HG02852 (cell line): ENCODE results near the gene GRAP.

Experiments
- ATAC-seq: cut with Tn5 transposase; IDR thresholded peaks from one replicate; pipeline ENCODE4 v1.9.1; 2021; ENCODE audit warnings: mild to moderate bottlenecking, moderate library complexity; ENCODE audit not compliant: unreplicated experiment

Gene GRAP

GRCh38 chr17:18986541-18987229 is 60.1 kb downstream of the GRAP start:
- no peak for ATAC-seq

- no peak for ATAC-seq
Measured at GRCh38 chr17:18985475-18985874, 61.3 kb downstream of the GRAP start.

- no peak for ATAC-seq
Measured at GRCh38 chr17:18984273-18985114, 62.3 kb downstream of the GRAP start.

- ATAC-seq = no peak
Measured at GRCh38 chr17:18981642-18982424, 64.9 kb downstream of the GRAP start.

- no peak for ATAC-seq
Measured at GRCh38 chr17:18981335-18981641, 65.5 kb downstream of the GRAP start.

- no peak for ATAC-seq
Measured at GRCh38 chr17:18980682-18981334, 65.9 kb downstream of the GRAP start.

- no peak for ATAC-seq
Measured at GRCh38 chr17:18978655-18979054, 68.1 kb downstream of the GRAP start.

GRCh38 chr17:18978050-18978449 is 68.7 kb downstream of the GRAP start:
- no peak for ATAC-seq

GRCh38 chr17:18977646-18978045 is 69.1 kb downstream of the GRAP start:
- ATAC-seq = no peak

GRCh38 chr17:18977021-18977420 is 69.7 kb downstream of the GRAP start:
- no peak for ATAC-seq

GRCh38 chr17:18976201-18976600 is 70.6 kb downstream of the GRAP start:
- no peak for ATAC-seq

- ATAC-seq = no peak
Measured at GRCh38 chr17:18975597-18975996, 71.2 kb downstream of the GRAP start.

- ATAC-seq = no peak
Measured at GRCh38 chr17:18974407-18975149, 72.2 kb downstream of the GRAP start.

GRCh38 chr17:18971801-18972200 is 75.0 kb downstream of the GRAP start:
- no peak for ATAC-seq
